Vagina (tissue), 2 donors: Measurements from ENCODE around the gene CSF3R.

ENCODE experiments used
- CTCF ChIP-seq, 3 experiments: fragments of 450-650 bp in 2 of 3; fragments of 200-600 bp in 1 of 3; sonication (generic) in 1 of 3; IDR thresholded peaks; one replicate each; pipeline ENCODE4 v1.5.1; 2017 to 2019; ENCODE audit warnings: antibody characterized with exemption in 3 of 3, mild to moderate bottlenecking in 2 of 3, moderate library complexity in 2 of 3
- POLR2A ChIP-seq, 2 donors: fragments of 450-650 bp; IDR thresholded peaks; one replicate each; pipeline ENCODE4 v1.6.1; 2017; ENCODE audit warnings: antibody characterized with exemption in 2 of 2, mild to moderate bottlenecking in 2 of 2, moderate library complexity in 2 of 2

DNA sequence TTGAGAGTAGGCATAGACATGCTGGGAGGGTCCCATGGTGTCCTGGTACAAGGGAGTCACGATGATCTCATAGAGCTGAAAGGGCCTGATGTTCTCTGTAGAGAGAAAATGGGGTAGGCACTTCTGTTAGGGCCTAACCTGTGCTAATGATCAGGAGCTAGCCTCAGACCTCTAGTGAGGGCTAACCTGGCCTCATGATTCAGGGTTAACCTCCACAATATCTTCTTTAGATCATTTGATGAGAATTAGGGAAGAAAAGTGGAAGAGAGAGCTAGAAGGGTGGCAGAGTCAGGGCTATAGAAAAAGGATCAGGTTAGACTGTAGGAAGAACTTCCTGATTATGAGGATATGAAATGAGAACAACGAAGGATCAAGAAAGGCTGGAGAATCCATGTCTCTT lies 13.6 kb downstream of the CSF3R start:
- TF ChIP-seq CTCF (IDR thresholded peaks at IDR 0.05) (no peak), POLR2A (IDR thresholded peaks at IDR 0.05) (no peak)
